HG02642 (cell line): ENCODE results near the gene F8A2.
"Not testable (repeated sequence)": the region's sequence is repeated elsewhere in the genome, so short reads cannot be mapped to it uniquely, and the experiment has no call there.

ENCODE experiments used
- ATAC-seq: cut with Tn5 transposase; IDR thresholded peaks from one replicate; pipeline ENCODE4 v1.9.1; 2021; ENCODE audit warnings: mild to moderate bottlenecking; ENCODE audit not compliant: unreplicated experiment, poor library complexity

The F8A2 gene

DNA sequence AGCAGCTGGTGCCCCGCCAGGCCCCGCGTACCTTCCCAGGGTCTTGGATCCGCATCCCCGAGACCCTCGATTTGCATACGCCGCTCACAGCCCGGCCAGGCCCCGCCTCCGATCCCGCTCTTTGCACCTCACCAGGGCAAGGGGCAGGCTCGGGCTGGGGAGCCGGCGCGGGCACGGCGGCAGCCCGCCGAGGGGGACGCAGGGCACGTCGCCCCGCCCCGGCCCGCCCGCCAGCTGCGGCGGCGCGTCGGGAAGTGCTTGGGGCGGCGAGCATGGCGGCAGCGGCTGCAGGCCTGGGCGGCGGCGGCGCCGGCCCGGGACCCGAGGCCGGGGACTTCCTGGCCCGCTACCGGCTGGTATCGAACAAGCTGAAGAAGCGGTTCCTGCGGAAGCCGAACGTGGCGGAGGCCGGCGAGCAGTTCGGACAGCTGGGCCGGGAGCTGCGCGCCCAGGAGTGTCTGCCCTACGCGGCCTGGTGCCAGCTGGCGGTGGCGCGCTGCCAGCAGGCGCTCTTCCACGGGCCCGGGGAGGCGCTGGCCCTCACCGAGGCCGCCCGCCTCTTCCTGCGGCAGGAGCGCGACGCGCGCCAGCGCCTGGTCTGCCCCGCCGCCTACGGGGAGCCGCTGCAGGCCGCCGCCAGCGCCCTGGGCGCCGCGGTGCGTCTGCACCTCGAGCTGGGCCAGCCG lies at the start of gene F8A2:
Gene F8A2 (plus strand): TSS at position 253 of the 686 bp plus-strand sequence. CDS start 20 bp downstream, at position 273.
- peak; percentile 87 for ATAC-seq

DNA sequence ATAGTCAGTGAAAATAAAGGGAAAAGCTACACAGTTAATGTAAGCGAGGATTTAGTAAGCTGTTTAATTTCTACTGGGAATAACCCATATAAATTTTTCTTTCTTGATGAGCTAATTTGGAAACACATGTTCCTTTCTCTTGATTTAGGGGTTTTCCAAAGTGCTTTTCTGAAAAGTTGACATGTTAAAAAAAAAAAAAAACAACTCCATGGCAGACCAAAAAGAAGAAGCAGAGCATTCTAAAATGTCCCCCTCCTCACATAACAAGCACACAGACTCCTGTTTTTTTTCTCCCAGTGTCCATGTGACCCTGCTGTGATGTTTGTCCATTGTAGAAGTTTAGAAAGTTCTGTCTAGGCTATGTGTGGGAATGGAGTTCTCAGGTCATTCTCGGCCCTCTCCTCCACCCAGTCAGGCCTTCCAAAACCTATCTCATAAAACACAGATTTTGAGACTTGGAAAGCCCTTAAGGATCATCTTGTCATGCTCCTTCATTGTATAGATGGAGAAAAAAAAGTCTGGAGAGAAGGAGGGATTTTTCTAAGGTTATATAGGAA lies 48.3 kb upstream of the F8A2 start:
- no peak for ATAC-seq

DNA sequence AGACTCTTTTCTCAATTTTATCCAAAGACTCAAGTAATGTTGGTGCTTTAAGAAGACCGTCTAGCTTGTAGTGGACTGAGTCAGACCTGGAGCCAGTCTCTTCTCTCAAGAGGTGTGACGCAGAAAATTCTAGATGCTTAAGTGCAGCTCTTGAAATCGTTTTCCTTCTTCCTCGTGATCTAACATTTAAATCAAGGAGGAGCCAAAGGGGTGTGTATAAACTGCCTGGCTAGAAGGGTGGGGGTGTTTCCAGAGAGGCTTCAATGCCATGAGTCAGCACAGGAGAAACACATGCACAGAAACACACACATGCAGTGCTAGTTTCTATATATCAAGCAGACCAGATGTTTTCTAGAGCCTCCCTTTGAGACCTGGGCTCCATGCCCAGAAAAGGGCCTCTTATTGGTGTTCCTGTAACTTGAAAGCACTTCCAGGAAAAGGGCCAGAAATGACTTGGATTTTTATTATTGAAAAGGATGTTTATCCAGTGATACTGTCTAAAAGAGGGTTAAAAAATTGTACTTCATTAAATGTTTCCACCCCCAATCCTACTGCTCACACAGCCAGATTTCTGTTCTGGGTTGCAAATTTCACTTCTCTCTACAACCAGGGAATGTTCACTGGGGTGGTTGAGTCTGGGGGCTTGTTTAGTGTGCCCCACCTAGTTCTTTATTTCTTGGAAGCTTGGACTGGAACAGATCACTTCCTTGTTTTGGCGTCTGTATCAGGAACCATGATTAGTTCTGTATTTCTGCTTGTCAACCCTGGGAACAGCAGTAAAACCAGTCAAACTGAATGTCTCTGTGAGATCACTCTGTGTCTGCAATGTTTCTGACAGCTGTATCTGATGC lies 47.2 kb upstream of the F8A2 start, which contains the start of gene CLIC2:
Gene CLIC2 (minus strand): TSS at position 129 of the 851 bp plus-strand sequence. CDS start 187 bp downstream, outside the sequence.
- ATAC-seq = no peak

DNA sequence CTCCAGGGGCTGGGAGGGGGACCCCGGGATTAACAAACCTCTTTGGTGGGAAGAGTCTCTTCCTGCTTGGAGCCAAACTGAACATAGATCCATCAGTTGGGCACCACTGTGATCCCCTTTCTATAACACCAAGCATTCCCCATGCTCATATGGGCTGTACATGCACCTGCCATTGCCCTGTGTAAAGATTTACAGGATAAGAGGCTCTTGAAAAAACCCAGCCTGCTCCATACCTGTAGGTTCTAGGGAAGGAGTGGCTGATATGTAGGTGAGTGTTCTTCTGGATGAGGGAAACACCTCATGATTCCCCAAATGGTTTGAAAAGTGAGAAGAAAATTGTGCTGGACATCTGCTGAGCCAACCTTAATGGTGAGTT lies 46.6 kb upstream of the F8A2 start:
- not testable (repeated sequence) for ATAC-seq

DNA sequence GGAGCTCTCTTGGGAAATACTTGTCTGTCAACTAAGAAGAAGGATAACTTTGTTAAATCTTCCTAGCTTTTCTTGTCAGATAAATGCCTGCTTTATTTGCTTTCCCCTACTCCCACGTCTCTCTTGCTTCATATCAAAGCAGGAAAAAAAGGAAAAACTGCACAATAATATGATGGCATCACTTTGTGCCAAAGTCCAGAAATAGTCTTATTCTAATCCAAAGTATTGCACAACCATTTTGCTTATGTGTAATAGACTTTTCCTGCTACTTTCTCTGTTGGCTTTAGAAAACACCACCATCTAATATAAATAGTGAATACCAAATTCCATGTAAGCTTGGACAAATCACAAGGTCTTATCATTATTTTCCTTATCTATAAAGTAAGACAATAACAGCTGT lies 36.2 kb upstream of the F8A2 start:
- ATAC-seq = not testable (repeated sequence)

DNA sequence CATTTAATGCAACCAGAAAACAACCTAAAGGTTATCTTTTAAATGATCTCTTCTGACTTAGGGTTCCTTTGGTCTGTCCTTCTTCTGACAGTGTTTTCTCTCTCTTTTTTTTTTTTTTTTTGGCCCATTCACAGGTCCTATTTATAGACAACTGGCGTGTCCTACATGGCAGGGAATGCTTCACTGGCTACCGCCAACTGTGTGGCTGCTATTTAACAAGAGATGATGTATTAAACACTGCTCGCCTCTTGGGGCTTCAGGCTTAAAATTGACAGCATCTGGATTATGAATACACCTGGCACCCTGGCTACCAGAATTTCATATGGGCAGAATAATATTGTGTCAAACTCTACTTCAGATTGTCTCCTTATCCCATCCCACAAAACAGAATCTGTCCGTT lies 32.4 kb upstream of the F8A2 start:
- not testable (repeated sequence) for ATAC-seq

DNA sequence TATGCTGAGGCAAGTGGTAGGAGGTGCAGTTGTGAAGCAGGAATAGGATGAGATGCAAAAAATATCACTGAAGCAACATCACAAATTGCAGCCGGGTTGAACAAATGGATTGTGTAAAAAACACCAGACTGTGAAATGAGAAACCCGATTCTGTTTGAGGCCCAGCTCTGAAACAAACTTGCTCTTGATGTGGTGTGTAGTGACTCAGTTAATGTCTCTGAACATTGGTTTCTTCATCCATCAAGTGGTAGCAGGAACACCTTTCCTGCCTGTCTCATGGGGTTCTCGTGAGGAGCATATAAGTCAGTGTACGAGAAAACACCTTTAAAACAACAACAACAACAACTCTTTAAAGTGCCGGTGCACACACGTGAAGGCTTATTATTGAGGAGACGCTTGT lies 18.2 kb upstream of the F8A2 start:
- ATAC-seq = not testable (repeated sequence)

DNA sequence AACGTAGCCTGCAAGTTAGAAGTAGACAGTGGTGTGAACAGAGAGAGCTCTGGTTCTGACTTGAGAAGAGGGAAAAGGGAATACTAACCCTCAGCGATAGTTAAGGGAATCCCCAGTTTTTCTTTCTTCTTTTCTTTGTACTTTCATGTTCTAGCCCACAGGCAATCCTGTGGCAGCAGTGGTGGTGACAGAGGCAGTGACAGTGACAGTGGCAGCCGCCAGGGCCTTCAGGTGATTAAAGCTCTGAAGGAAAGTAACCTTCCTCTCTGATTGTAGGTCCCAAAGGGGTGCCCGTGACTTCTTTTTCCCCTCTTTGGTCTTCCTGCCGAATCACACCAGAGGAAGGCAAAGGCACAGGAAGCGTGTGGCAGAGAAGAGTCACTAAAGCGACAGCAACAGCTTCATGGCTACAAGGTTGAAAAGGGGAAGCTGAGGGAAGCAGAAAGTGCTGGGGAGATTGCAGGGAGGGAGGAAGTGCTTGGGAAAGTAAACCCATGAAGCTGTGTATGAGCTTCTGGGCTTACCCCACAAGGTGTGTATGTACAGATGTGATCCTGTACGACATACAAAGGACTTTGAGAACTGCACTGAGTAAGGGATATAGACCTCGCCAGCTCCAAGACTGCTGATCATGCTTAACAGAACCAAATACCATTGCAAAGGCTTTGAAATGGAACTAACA lies 8.0 kb upstream of the F8A2 start:
- ATAC-seq = peak; percentile 74

DNA sequence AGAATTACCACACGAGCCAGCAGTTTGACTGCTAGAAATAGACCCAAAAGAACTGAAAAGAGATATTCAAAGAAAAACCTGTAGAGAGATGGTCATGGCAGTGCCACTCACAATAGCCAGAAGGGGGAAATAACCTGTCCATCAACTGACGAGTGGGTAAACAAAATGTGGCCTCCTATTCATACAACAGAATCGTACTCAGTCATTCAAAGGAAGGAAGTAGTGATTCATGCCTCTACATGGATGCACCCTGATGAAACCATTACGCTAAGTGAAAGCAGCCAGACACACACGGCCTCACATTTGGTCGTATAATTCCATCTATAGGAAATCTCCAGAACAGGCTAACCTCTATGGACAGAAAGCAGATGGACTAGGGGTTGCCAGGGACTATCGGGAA lies 2.1 kb upstream of the F8A2 start:
- not testable (repeated sequence) for ATAC-seq

DNA sequence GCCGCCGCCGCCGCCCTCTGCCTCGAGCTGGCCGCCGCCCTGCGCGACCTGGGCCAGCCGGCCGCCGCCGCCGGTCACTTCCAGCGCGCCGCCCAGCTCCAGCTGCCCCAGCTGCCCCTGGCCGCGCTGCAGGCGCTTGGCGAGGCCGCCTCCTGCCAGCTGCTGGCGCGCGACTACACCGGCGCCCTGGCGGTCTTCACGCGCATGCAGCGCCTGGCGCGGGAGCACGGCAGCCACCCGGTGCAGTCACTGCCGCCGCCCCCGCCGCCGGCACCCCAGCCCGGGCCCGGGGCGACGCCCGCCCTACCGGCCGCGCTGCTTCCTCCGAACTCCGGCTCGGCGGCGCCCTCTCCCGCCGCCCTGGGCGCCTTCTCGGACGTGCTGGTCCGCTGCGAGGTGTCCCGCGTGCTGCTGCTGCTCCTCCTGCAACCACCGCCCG lies 653 bp downstream of the F8A2 start:
- peak; percentile 52 for ATAC-seq

DNA sequence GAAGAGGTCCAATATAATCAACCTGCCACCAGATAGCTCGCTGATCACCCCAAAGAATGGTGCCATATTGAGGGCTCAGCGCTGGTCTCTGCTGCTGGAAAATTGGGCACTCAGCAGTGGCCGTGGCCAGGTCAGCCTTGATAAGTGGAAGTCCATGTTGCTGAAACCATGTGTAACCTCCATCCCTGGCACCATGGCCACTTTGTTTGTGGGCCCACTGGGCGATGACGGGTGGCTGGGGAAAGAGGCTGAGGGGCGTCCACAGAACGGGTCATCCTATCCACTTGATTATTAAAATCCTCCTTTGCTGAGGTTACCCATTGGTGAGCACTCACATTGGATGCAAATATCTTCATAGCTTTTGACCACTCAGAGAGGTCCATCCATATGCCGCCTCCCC lies 7.7 kb downstream of the F8A2 start:
- ATAC-seq = no peak

DNA sequence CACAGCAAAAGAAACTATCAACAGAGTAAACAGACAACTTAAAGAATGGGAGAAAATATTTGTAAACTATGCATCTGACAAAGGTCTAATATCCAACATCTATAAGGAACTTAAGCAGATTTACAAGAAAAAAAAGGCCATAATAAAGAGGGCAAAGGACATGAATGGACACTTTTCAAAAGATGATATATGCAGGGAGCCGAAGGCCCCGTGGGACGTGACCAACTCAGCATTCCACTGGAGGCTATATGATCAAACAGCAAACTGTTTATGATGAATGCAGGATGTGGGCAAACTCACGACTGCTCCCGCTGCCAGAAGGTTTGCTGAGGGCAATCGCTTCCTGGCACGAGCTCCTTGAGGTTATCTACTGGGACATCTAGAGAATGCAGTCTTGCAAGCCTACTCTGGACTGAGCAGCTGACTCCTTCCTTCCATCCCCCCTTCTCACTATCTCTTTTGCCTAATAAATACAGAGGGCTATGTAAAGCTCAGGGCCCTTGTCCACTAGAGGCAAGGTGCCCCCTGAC lies 12.9 kb downstream of the F8A2 start:
- not testable (repeated sequence) for ATAC-seq

DNA sequence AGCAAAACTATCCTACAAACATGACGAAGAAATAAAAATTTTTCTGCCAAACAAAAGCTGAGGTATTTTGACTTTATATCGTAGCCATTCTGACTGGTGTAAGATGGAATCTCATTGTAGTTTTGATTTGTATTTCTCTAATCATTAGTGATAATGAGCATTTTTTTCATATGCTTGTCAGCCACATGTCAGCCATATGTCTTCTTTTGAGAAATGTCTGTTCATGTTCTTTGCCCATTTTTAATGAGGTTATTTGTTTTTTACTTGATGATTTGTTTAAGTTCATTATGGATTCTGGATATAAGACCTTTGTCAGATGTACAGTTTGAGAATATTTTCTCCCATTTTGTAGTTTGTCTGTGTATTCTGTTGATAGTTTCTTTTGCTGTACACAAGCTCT lies 24.5 kb downstream of the F8A2 start:
- ATAC-seq = no peak

DNA sequence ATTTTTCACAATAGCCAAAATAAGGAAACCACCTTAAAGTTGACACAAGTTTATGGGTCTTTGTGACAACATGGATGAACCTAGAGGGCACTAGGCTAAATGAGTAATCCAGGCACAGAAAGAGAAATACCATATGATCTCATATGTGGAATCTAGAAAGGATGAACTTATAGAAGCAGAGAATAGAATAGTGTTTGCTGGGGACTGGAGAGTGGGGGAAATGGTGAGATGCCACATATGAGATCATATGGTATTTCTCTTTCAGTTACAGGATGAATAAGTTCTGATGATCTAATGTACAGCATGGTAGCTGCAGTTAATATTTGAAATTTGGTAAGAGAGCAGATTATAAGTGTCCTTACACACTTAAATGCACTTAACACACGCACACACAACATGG lies 35.9 kb downstream of the F8A2 start:
- no peak for ATAC-seq
